OCI-LY7 (cell line): ENCODE measurements around the gene NUDT3. TPM values are rescaled to one million over a fixed set of nuclear protein-coding genes. Genes with fewer than 3 reads are reported as not detected.

Source experiments
- BruUV-seq: library from RNA; stranded (reverse); fragments of 400-500 nt; replicated peaks from 2 replicates; lab custom pipeline; 2021; lab: Mats Ljungman, UMichigan
- CTCF ChIA-PET: fragments of 300-600 bp; sonication (Branson Sonifier 250); formaldehyde crosslinking; loops from one replicate; lab custom pipeline; 2022; ENCODE audit warnings: antibody characterized with exemption; ENCODE audit not compliant: unreplicated experiment; lab: Charles Lee
- POLR2A ChIA-PET: fragments of 300-600 bp; sonication (Branson Sonifier 250); formaldehyde crosslinking; loops from one replicate; lab custom pipeline; 2022; ENCODE audit warnings: antibody characterized with exemption; lab: Charles Lee
- DNase-seq: peaks from one replicate; pipeline ENCODE4 v3.0.0-alpha.2; 2015; ENCODE audit warnings: low spot score
- H2AFZ ChIP-seq: fragments of 200-600 bp; sonication (generic), shearing (Covaris generic); 2 replicates; pipeline ENCODE4 v1.6.1; 2014; ENCODE audit warnings: mild to moderate bottlenecking, antibody characterized with exemption, low read length, moderate library complexity
- H3K27ac ChIP-seq: fragments of 200-600 bp; sonication (generic); 2 replicates; pipeline ENCODE4 v1.5.1; 2014; ENCODE audit warnings: mixed run types, low read depth, mild to moderate bottlenecking, moderate library complexity, low read length, inconsistent platforms; ENCODE audit not compliant: poor library complexity, severe bottlenecking
- H3K36me3 ChIP-seq: fragments of 200-600 bp; sonication (generic); 2 replicates; pipeline ENCODE4 v1.6.1; 2014; ENCODE audit warnings: mild to moderate bottlenecking, antibody characterized with exemption, low read length, moderate library complexity, mixed read lengths; ENCODE audit not compliant: insufficient read depth
- H3K4me1 ChIP-seq: fragments of 200-600 bp; sonication (generic); 2 replicates; pipeline ENCODE4 v1.5.1; 2014; ENCODE audit warnings: mild to moderate bottlenecking, low read length; ENCODE audit not compliant: insufficient read depth, poor library complexity, severe bottlenecking
- H3K4me2 ChIP-seq: fragments of 200-600 bp; sonication (generic); 2 replicates; pipeline ENCODE4 v1.6.1; 2014; ENCODE audit warnings: mild to moderate bottlenecking, low read length
- H3K4me3 ChIP-seq: fragments of 200-600 bp; sonication (generic); 2 replicates; pipeline ENCODE4 v1.5.1; 2014; ENCODE audit warnings: mild to moderate bottlenecking, low read depth, low read length; ENCODE audit not compliant: poor library complexity, severe bottlenecking
- H3K79me2 ChIP-seq: fragments of 200-600 bp; sonication (generic); 2 replicates; pipeline ENCODE4 v1.6.1; 2016; ENCODE audit warnings: low read depth, mild to moderate bottlenecking, low read length, moderate library complexity, mixed read lengths; ENCODE audit not compliant: insufficient read depth
- H3K9me2 ChIP-seq: fragments of 200-600 bp; sonication (generic); 2 replicates; pipeline ENCODE4 v1.6.1; 2016; ENCODE audit warnings: mild to moderate bottlenecking, low read length, mixed read lengths; ENCODE audit not compliant: insufficient read depth
- H3K9me3 ChIP-seq: fragments of 200-600 bp; sonication (generic); 2 replicates; pipeline ENCODE4 v1.6.1; 2014; ENCODE audit warnings: mild to moderate bottlenecking, mixed run types, low read length, mixed read lengths
- H4K20me1 ChIP-seq: fragments of 200-600 bp; sonication (generic); 2 replicates; pipeline ENCODE4 v1.6.1; 2014; ENCODE audit warnings: mild to moderate bottlenecking, antibody characterized with exemption, low read length, moderate library complexity, mixed read lengths; ENCODE audit not compliant: insufficient read depth
- EZH2phosphoT487 ChIP-seq: fragments of 200-600 bp; sonication (generic); IDR thresholded peaks from 2 replicates; pipeline ENCODE4 v1.6.1; 2018; ENCODE audit warnings: low read depth, borderline replicate concordance, mild to moderate bottlenecking, mixed run types, antibody characterized with exemption, low read length, moderate library complexity, mixed read lengths
- intact Hi-C: fragments of 100-400 bp; cut with micrococcal nuclease; formaldehyde crosslinking; loops from one replicate; pipeline ENCODE4 v1.10.0; 2022; ENCODE audit not compliant: unreplicated experiment
- total RNA-seq, 2 experiments: library from RNA; depleted of rRNA in 1 of 2; stranded (reverse); fragments of >200 nt in 1 of 2; shearing (Covaris generic) in 1 of 2; gene quantifications; 2 replicates each; pipeline ENCODE4 v1.2.3, GENCODE V29; 2014 to 2022
- TF ChIP-seq, protein P1 (sequence below): fragments of 200-600 bp; sonication (generic); conservative IDR thresholded peaks from 2 replicates; pipeline ENCODE4 v1.5.1; 2014; ENCODE audit warnings: mild to moderate bottlenecking, antibody characterized with exemption, low read length, moderate library complexity, mixed read lengths

The NUDT3 gene
- total RNA-seq, 2 experiments from 2014 or later: 30.7 to 43.0 TPM

DNA sequence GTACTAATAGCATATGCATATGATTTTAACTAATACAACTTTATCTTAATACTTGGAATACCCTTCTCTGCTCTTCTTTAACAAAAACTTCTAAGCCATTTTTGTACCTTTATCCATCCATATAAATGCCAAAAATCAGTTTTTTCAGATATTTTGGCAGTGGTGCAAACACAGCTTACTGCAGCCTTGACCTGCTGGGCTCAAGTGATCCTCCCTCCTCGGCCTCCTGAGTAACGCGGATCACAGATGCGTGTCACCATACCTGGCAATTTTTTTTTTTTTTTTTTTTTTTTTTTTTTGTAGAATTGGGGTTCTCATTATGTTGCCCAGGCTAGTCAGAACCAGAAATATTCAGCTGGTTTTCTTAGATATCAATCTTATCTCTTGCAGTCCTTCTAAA lies 89.5 kb downstream of the NUDT3 start:
- Histone ChIP-seq H3K79me2 (peaks cover 16% of the 10 kb centered on the region; the same call in 1 of the 2 replicates), H3K36me3 (peaks cover 6% of the 10 kb centered on the region; the same call in 1 of the 2 replicates), H4K20me1 (no peaks in the 10 kb centered on the region), H3K4me2 (no peak overlapping the region), H3K9me3 (no peaks in the 10 kb centered on the region), H2AFZ (no peak overlapping the region), H3K4me3 (no peak overlapping the region), H3K4me1 (peaks cover 19% of the 10 kb centered on the region), H3K9me2 (no peaks in the 10 kb centered on the region), H3K27ac (no peak overlapping the region)
- intact Hi-C loops: no loop called here
- no peak for DNase-seq
- ChIA-PET CTCF (no interaction called here), POLR2A (interaction anchor here (0.7 to 1.2 kb wide), 2 partner anchors 23 to 354 kb away, joined by 7 to 9 read pairs; no protein-coding TSS in a partner anchor)
- BruUV-seq: no TSS peak
- TF ChIP-seq, protein P1, sequence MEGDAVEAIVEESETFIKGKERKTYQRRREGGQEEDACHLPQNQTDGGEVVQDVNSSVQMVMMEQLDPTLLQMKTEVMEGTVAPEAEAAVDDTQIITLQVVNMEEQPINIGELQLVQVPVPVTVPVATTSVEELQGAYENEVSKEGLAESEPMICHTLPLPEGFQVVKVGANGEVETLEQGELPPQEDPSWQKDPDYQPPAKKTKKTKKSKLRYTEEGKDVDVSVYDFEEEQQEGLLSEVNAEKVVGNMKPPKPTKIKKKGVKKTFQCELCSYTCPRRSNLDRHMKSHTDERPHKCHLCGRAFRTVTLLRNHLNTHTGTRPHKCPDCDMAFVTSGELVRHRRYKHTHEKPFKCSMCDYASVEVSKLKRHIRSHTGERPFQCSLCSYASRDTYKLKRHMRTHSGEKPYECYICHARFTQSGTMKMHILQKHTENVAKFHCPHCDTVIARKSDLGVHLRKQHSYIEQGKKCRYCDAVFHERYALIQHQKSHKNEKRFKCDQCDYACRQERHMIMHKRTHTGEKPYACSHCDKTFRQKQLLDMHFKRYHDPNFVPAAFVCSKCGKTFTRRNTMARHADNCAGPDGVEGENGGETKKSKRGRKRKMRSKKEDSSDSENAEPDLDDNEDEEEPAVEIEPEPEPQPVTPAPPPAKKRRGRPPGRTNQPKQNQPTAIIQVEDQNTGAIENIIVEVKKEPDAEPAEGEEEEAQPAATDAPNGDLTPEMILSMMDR: no peak
- TF ChIP-seq EZH2phosphoT487: no peak

DNA sequence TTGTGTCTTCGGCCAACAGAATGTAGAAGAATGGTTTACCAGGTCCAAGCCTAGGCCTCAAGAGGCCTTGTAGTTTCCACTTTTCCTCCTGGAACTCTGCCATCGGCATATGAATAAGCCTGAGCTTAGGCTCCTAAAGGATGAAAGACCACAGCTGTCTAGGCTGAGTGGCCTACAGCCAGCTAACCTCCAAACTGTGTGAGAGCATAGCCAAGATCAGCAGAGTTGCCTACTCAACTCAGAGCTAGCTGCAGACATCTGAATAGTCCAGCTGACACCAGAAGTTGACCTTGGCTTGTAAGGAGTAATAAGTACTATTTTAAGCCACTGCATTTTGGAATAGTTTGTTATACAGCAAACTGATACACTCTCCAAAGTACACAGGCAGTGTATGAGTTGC lies 91.1 kb downstream of the NUDT3 start:
- peaks cover 6% of the 10 kb centered on the region; the same call in 1 of the 2 replicates for H3K79me2 ChIP-seq
- no peaks in the 10 kb centered on the region for H3K9me2 ChIP-seq
- intact Hi-C loops: no loop called here
- H3K27ac ChIP-seq: no peak overlapping the region
- H3K4me2 ChIP-seq: no peak overlapping the region
- ChIA-PET CTCF (no interaction called here), POLR2A (no interaction called here)
- no peak overlapping the region for H2AFZ ChIP-seq
- DNase-seq: no peak
- H3K4me3 ChIP-seq: no peak overlapping the region
- TF ChIP-seq EZH2phosphoT487: no peak
- TF ChIP-seq, protein P1: no peak
- peaks cover 22% of the 10 kb centered on the region for H3K4me1 ChIP-seq
- no peaks in the 10 kb centered on the region for H4K20me1 ChIP-seq
- BruUV-seq: no TSS peak
- peaks cover 5% of the 10 kb centered on the region; the same call in 1 of the 2 replicates for H3K36me3 ChIP-seq
- no peaks in the 10 kb centered on the region for H3K9me3 ChIP-seq

DNA sequence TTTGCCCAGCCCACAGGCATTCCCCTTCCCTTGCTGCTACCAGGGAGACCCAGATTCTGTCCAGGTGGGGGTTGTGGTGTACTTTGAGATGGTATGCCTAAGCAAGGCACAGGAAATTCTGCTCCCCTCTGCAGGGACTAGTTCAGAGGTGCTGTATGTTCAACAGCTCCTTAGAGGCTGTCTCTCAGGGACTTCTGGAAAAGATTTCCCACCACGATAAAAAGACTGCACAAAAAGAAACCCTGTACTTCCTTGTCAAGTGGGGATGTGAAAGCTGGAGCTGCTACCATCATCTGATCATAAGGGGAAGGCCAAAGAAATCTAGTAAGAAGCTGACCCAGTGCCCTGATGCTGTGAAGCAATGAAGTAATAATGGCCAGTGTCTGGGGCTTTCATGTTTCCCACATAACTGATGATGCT lies 92.1 kb downstream of the NUDT3 start:
- Histone ChIP-seq H3K79me2 (peaks cover 4% of the 10 kb centered on the region; the same call in 1 of the 2 replicates), H3K9me2 (no peaks in the 10 kb centered on the region), H3K4me2 (no peak overlapping the region), H3K4me1 (peaks cover 33% of the 10 kb centered on the region), H3K36me3 (no peaks in the 10 kb centered on the region), H3K4me3 (no peak overlapping the region), H3K9me3 (no peaks in the 10 kb centered on the region), H3K27ac (no peak overlapping the region), H4K20me1 (no peaks in the 10 kb centered on the region), H2AFZ (no peak overlapping the region)
- no TSS peak for BruUV-seq
- no peak for TF ChIP-seq EZH2phosphoT487
- TF ChIP-seq, protein P1: no peak
- no peak for DNase-seq
- POLR2A ChIA-PET: interaction anchor here (0.5 to 1.3 kb wide), 3 partner anchors 15 to 105 kb away, joined by 3 to 7 read pairs (median 4); no protein-coding TSS in a partner anchor
- intact Hi-C loops: no loop called here
- CTCF ChIA-PET: no interaction called here
